ENCODE measurements around the gene RNF130.

RNF130 gene
- total RNA-seq = 13.7 to 42.6 (median 36.7) reads per million in 3 experiments

GRCh38 chr5:180071531-180072255, at the start of gene RNF130:
Gene RNF130 (minus strand): TSS chr5:180071759. CDS start chr5:180071702, 57 bp downstream.
- peak; percentile 76 for DNase-seq

GRCh38 chr5:180120237-180121101, 48.9 kb upstream of the RNF130 start:
- DNase-seq = no peak

GRCh38 chr5:180119903-180120236, 48.3 kb upstream of the RNF130 start:
- DNase-seq = no peak

- DNase-seq = no peak
Observed at GRCh38 chr5:180119031-180119902, 47.7 kb upstream of the RNF130 start.

- DNase-seq = no peak
Observed at GRCh38 chr5:180118391-180118791, 46.8 kb upstream of the RNF130 start.

- no peak for DNase-seq
Observed at GRCh38 chr5:180117000-180117725, 45.6 kb upstream of the RNF130 start.

GRCh38 chr5:180116077-180116999, 44.8 kb upstream of the RNF130 start:
- no peak for DNase-seq

GRCh38 chr5:180115326-180116076, 43.9 kb upstream of the RNF130 start:
- DNase-seq = no peak

- DNase-seq = no peak
Observed at GRCh38 chr5:180114304-180115003, 42.9 kb upstream of the RNF130 start.

GRCh38 chr5:180113660-180114303, 42.2 kb upstream of the RNF130 start:
- DNase-seq = no peak

- no peak for DNase-seq
Observed at GRCh38 chr5:180112181-180112861, 40.8 kb upstream of the RNF130 start.

- no peak for DNase-seq
Observed at GRCh38 chr5:180111273-180112002, 39.9 kb upstream of the RNF130 start.

- no peak for DNase-seq
Observed at GRCh38 chr5:180109920-180110319, 38.4 kb upstream of the RNF130 start.

- no peak for DNase-seq
Observed at GRCh38 chr5:180107005-180107404, 35.4 kb upstream of the RNF130 start.

GRCh38 chr5:180105827-180106312, 34.3 kb upstream of the RNF130 start:
- no peak for DNase-seq

GRCh38 chr5:180104168-180104530, 32.6 kb upstream of the RNF130 start:
- DNase-seq = no peak

- DNase-seq = no peak
Observed at GRCh38 chr5:180103487-180104167, 32.1 kb upstream of the RNF130 start.
